Neural progenitor cell (in vitro differentiated cells): ENCODE data around the gene TMC7.

Experiments
- CTCF ChIP-seq: fragments of 200-600 bp; sonication (generic); IDR thresholded peaks from 2 replicates; pipeline ENCODE4 v1.5.1; 2017; ENCODE audit warnings: antibody characterized with exemption, mild to moderate bottlenecking
- EZH2 ChIP-seq: fragments of 200-600 bp; sonication (generic); IDR thresholded peaks from 2 replicates; pipeline ENCODE4 v1.6.1; 2017; ENCODE audit warnings: antibody characterized with exemption, mild to moderate bottlenecking, moderate library complexity
- EZH2phosphoT487 ChIP-seq: fragments of 200-600 bp; sonication (generic); IDR thresholded peaks from 2 replicates; pipeline ENCODE4 v1.6.1; 2017; ENCODE audit warnings: antibody characterized with exemption

GRCh38 chr16:18969855-18970240 is 13.9 kb upstream of the TMC7 start:
- no peak for TF ChIP-seq CTCF
- no peak for TF ChIP-seq EZH2phosphoT487
- no peak for TF ChIP-seq EZH2
